Posterior cingulate gyrus (tissue), 11 donors: ENCODE data around the gene ATP6V1B1.

ENCODE experiments used
- DNase-seq, 10 donors: peaks; one replicate each; pipeline versions ENCODE4 v3.0.0 to v3.0.0-alpha.2; 2020 to 2021; ENCODE audit warnings: mixed read lengths in 3 of 10
- intact Hi-C: fragments of 100-400 bp; cut with DNase I; formaldehyde crosslinking; loops from one replicate; pipeline ENCODE4 v1.15.1; 2023

The ATP6V1B1 gene

DNA sequence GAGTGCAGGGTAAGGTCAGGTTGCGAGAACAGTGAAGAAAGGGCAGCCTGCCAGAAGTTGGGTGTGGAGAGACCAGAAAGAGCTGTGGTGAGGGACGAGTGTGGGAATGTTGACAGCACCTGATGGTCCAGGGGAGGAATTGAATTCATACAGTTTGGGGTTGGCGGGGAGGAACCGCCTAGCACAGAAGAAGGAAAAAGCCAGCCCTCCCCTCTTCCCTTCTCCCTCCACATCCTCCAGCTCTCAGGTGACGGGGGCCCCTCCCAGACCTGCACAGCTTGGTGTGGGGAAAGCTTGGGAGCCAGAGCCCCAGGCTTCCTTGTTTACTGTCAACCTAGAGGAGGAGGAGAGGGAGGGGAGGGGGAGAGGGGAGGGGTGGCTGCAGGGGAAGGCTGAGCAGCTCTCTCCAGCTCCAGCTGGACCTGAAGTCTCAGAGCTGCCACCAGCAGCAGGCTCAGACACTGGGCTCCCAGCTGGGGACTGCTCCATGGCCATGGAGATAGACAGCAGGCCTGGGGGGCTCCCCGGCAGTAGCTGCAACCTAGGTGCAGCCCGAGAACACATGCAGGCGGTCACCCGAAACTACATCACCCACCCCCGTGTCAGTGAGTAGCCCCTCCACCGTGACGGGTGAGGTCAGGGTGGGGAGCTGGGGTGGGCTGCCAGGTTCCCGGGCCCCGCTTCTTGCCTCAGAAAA is at the start of gene ATP6V1B1:
TSS of gene ATP6V1B1 (plus strand) at position 433 of the 697 bp plus-strand sequence. CDS start at position 488, 55 bp downstream.
- peak in 1 of 10 donors; percentile 80 for DNase-seq
- intact Hi-C loops = no loop called here

- no peak for DNase-seq
- intact Hi-C loops = no loop called here
These were observed 49.1 kb upstream of the ATP6V1B1 start for GRCh38 chr2:70886541-70886987.

DNA sequence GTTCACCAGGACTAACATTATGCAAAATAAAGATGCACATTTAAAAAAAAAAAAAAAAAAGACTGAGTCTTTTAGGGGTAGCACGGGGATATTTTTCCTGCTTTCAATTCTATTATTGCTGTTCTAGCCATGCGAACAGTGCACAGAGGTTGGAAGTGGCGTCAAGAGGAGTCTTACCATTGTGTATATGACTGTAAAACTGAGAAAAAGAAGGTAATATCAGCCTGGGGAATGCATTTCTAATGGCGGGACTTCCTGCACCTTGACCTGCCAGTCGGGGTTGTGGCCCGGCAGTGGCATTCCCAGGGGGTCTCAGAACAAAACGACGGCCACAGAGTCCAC is 48.5 kb upstream of the ATP6V1B1 start:
- intact Hi-C loops = no loop called here
- no peak for DNase-seq

GRCh38 chr2:70887550-70888246 is 48.0 kb upstream of the ATP6V1B1 start:
- intact Hi-C loops = no loop called here
- peak in 2 of 10 donors; percentile 38 to 84 for DNase-seq

DNA sequence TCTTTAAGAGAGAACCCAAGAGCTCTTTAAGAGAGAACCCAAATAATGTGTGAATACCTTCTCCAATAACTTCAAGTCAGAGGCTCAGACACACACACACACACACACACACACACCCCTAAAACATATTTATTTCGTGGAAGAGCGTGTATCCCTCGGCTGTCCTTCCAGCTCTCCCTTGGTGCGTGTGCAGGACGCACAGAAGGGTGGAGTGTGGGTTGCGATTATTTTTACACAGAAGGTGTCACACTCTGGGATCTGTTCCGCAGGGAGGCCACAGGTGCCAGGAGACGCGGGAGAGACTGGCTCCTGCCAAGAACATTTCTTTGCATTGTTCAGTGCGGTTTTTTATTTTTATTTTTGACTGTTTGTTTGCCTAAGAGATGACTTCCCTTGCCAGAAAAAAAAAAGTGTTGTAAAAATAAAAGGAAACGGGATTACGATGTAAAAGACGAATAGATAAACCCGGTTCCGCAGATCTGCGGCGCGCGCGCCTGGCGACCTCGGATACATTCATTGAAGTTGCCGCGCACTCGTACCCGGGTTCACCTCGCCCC is 47.3 kb upstream of the ATP6V1B1 start:
- intact Hi-C loops = no loop called here
- peak in 1 of 10 donors; percentile 57 for DNase-seq

DNA sequence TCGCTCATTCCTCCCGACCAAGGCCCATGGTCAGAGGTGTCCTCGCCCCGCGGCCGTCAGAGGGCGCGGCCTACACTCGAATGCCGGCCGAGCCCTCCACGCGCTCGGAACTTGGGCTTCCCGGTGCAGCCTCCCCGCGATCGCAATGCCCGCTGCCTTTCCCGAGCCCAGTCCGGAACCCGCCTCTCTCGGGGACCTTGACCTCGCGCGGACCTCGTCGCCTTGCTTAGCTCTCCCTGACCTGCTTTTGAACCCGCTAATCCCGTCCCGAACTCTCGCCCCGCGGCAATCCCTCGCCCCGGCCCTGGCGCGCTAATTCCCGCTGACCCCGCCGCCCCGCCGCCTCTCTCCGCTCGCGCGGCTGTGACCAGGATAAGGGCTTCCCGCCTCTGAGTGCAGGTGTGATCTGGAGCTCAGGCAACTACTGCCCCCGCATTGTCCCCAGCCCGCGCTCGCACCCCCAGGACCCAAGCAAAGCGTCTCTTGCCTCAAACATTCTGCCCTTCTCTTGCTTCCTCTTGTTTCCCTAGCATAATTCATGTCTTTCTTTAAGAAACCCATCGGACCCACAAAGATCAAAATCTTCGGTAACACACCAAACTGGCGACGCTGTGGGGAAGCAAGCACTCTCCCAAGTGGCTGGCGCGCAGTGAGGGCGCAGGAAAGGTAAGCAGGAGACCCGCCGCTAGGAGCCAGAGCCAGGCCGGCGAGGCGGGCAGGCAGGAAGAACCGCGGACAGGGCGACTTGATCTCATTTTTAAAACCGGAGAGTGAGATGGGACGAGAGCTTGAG is 46.6 kb upstream of the ATP6V1B1 start:
- no peak for DNase-seq
- intact Hi-C loops = no loop called here

DNA sequence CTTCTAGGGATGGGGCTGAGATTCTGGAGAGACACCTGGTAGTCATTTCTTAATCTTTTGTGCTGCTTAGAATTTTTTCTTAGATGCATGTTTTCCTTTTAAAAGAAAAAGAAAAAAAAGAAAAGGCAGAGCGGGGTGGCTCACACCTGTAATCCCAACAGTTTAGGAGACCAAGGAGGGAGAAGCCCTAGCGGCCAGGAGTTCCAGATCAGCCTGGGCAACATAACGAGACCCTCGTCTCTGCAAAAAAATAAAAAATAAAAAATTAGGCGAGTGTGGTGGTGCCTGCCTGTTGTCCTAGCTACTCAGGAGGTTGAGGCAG is 46.0 kb upstream of the ATP6V1B1 start:
- no peak for DNase-seq
- intact Hi-C loops = no loop called here

GRCh38 chr2:70890469-70891065 is 45.1 kb upstream of the ATP6V1B1 start:
- intact Hi-C loops = no loop called here
- DNase-seq = no peak

DNA sequence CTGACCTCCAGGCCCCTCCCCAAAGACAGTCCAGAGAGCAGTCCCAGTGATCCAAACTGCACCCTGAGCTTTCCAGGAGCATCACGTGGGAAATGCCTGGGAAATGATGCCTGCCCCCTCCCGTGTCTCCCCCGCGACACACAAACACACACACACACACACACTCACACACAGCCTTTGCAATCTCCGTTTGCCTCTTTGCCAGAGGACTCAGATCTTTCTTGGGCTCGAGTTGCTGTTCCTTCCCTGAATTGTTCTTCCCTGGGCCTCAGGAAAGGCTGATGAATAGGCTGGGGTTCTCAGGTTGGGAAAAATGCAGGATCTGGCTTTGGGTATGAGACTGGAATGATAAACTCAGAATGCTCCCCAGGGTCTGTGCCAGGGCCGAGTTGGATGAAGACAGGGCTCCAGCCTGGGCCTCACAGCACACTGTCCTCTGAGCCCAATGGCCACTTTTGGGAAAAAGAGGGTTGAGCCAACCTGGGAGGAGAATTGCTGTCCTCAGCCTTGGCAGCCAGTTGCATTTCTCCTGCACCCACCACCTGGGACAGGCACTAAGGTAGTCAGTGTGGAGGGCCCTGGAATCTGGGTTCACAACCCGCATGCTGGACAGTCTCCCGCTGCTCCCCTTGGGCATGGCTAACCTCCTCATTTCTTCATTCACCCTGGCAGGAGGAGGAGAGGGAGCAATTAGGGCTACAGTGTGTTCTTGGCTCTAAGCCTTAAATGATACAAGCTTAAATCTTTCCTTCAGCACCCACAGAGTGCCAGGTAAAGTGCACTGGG is 43.9 kb upstream of the ATP6V1B1 start:
- DNase-seq = no peak
- intact Hi-C loops = no loop called here

- no peak for DNase-seq
- intact Hi-C loops = no loop called here
These were observed 43.0 kb upstream of the ATP6V1B1 start for GRCh38 chr2:70892750-70893149.

DNA sequence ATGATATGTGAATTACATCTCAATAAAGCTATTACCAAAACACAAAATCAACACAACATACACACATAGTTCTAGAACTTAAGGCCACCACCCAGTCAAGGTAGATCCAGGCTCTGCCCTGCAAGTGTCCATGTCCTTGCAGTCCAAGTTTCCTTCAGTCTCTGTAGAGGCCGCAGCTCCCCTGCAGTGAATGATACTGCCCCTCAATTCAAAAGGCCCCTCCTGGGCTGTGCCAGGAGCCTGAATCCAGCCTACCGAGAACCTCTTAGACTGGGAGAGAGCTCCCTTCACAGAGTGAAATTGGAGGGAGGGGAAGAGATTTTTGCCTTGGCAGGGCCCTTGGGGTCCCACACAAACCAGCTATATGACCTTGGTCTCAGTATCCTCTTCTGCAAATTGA is 42.5 kb upstream of the ATP6V1B1 start:
- no peak for DNase-seq
- intact Hi-C loops = no loop called here

DNA sequence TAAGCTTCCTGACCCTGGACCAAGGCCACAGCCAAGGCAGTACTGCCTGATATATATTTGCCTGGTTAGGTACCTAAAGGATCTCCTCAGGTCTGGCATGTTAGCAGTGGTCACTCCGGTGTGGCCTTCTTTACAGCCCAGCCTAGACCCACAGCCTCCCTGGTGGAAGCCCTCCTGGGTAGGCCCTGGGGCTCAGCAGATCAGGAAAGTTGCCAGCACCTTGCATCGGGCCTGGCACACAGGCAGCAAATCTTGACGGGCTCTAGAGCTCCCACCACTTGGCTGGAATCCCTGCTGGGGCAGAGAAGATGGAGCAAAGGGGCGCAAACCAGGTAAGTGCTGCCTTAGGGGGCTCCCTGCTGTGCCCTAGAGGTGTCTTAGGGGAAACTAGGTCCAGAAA is 40.9 kb upstream of the ATP6V1B1 start:
- DNase-seq = no peak
- intact Hi-C loops = no loop called here

- intact Hi-C loops = no loop called here
- no peak for DNase-seq
These were observed 40.5 kb upstream of the ATP6V1B1 start for GRCh38 chr2:70895249-70895648.

DNA sequence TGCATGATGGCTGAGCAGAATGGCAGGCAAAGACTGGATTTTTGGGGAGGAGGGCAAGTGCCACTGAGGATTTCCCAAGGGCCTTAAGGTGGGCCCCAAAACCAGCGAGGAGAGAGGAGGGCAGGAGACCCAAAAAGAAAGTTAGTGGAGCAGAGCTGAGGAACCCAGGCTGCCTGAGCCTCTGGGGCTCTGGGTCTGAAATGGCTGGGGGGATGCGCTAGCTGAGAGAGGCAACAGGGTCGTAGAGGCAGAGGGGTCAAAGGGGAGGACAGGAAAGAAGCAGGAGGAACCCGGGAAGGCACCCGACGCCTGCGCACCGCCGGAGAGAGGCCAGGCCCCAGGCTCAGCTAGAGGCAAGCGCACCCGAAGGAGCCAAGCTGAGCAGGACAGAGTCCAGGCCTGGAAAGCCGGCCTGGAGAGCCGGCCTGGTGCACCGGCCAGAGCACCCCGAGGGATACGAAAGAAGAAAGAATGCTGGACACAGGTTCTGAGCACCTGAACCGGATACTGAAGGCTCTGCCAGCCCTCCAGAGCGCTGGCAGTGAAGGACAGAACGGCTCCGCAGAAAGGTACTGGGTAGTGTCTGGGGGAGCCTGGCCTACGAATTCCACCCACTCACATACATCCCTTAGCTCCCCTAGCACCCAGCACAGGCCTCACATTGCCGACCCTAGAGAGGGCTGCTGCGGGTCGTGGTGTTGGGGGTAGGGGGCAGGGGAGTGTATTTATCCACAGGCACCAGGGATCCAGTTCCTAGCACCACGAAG is 39.5 kb upstream of the ATP6V1B1 start:
- DNase-seq = no peak
- intact Hi-C loops = no loop called here

DNA sequence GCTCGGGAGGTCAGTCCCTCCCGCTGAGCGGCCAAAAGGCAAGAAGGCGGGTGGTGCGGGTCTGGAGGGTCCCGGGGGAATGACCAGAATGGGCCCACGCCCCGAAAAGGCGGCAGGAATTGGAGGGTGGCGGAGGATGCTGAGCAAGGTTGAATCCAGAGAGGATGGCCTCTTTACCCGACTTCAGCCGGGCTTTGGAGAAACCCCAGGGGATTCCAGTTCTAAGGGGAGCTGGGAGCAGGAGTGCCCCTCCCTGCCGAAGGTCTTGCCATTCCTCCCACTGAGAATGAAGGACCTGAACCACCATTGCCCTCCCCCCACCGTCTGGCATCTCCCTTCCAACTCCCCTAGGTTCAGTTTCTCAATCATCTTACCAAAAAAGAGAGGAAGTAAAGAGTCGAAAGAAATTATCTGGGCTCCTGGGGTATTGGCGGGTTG is 38.9 kb upstream of the ATP6V1B1 start:
- no peak for DNase-seq
- intact Hi-C loops = no loop called here

DNA sequence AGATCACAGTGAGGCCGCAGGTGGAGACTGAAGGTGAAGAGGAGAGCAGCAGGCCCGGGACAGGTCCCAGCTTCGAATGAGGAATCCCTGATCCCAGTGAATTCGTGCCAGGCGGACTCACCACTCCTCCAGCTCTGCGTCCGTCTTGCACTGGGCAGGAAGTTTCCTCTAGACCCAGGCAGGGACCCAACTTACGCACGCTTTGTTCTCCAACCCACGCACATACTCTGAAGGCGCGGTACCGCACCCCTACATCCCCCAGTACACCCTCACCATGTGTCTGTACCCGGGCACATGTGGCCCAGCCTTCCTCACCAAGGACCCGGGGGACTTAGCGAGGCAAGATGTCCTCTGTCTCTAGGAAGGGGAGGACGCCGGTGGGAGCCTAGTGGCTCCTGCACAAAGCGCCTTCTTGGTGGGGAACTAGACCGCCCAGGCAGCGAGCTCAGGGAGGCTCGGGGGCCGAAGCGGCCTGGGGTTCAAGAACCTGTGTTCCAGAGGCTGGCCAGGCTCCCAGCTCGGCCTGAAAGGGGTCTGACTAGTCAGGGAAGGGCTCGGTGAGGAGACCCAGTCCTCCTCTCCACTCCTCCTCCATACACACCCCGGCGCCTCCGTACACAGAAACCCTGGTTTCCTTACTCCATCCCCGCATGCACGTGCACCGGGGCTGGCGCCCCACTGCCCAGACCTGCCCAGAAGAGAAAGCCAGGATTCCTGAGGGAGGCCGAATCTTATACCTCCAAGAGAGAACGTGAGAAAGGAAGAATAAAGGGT is 38.3 kb upstream of the ATP6V1B1 start:
- DNase-seq = no peak

GRCh38 chr2:70897977-70898226 is 37.8 kb upstream of the ATP6V1B1 start:
- intact Hi-C loops = no loop called here
- DNase-seq = no peak

More for the DNA sequence above, 38.3 kb upstream of the ATP6V1B1 start:
- intact Hi-C loops = no loop called here

- intact Hi-C loops = no loop called here
- DNase-seq = no peak
These were observed 37.1 kb upstream of the ATP6V1B1 start for GRCh38 chr2:70898363-70899240.
